ENCODE results near the gene ATP13A3. TPM values are rescaled to one million over a fixed set of nuclear protein-coding genes. Genes with fewer than 3 reads are reported as not detected.
"Not testable (repeated sequence)": the region's sequence is repeated elsewhere in the genome, so short reads cannot be mapped to it uniquely, and the experiment has no call there.

ATP13A3 gene
- total RNA-seq (100 to 1,000 TPM; 139 to 149 TPM), polyA plus RNA-seq (ENCODE audit: insufficient read length in 2 of 2) (10 to 100 TPM; 38.2 to 55.1 TPM)
- long read RNA-seq, donor 1, partial matches to known transcripts = 11 of 14 reads
- long read RNA-seq, donor 1, other reads (novel, unspliced or antisense) = 0 of 14 reads
- long read RNA-seq, donor 2, partial matches to known transcripts = 0 of 1 reads
- long read RNA-seq, donor 2, other reads (novel, unspliced or antisense) = 0 of 1 reads
- long read RNA-seq, donor 3, partial matches to known transcripts = 0 of 2 reads
- long read RNA-seq, donor 3, other reads (novel, unspliced or antisense) = 0 of 2 reads
- long read RNA-seq, donor 4, partial matches to known transcripts = 0 of 2 reads
- long read RNA-seq, donor 4, other reads (novel, unspliced or antisense) = 0 of 2 reads

- 0% methylated on average over 54 of the region's 99 CpGs for WGBS (ENCODE audit: insufficient coverage)
- H3K9me3 ChIP-seq (ENCODE audit: control insufficient read depth, insufficient read depth, low read length) = no peaks in the 10 kb centered on the region
- peak within 1 kb of the TSS; percentile 66 for H3K4me3 ChIP-seq (ENCODE audit: low read depth, low read length)
- H3K27ac ChIP-seq (ENCODE audit: low read depth, low read length) = peak within 1 kb of the TSS; percentile 57
- no peaks in the 10 kb centered on the region for H3K36me3 ChIP-seq (ENCODE audit: control insufficient read depth, insufficient read depth, low read length)
- H3K4me1 ChIP-seq (ENCODE audit: control insufficient read depth, insufficient read depth, low read length) = peaks cover 17% of the 10 kb centered on the region
- H3K27me3 ChIP-seq (ENCODE audit: control insufficient read depth, insufficient read depth, low read length) = no peaks in the 10 kb centered on the region
- DNase-seq (ENCODE audit: low read depth in 4 of 6, low spot score in 6 of 6) = peak; percentile 70 to 98 (median 88)
Measured at GRCh38 chr3:194486540-194487288, at the start of gene ATP13A3. ATP13A3 (minus strand) TSS chr3:194487002; CDS start chr3:194462190, 24,812 bp downstream.

- H3K27me3 ChIP-seq (ENCODE audit: control insufficient read depth, insufficient read depth, low read length); H3K9me3 ChIP-seq (ENCODE audit: control insufficient read depth, insufficient read depth, low read length); H3K4me3 ChIP-seq (ENCODE audit: low read depth, low read length); H3K27ac ChIP-seq (ENCODE audit: low read depth, low read length); H3K4me1 ChIP-seq (ENCODE audit: control insufficient read depth, insufficient read depth, low read length); H3K36me3 ChIP-seq (ENCODE audit: control insufficient read depth, insufficient read depth, low read length); DNase-seq (ENCODE audit: low read depth in 4 of 6, low spot score in 6 of 6): not testable (repeated sequence)
- WGBS (ENCODE audit: insufficient coverage) = 98% methylated on average over 5 of the region's 10 CpGs
Measured at GRCh38 chr3:194535199-194535598, 48.4 kb upstream of the ATP13A3 start.

- WGBS (ENCODE audit: insufficient coverage) = no CpG with 5 or more reads among the region's 3 CpGs
- Histone ChIP-seq H3K9me3 (ENCODE audit: control insufficient read depth, insufficient read depth, low read length) (no peaks in the 10 kb centered on the region), H3K27ac (ENCODE audit: low read depth, low read length) (no peak overlapping the region), H3K36me3 (ENCODE audit: control insufficient read depth, insufficient read depth, low read length) (no peaks in the 10 kb centered on the region), H3K27me3 (ENCODE audit: control insufficient read depth, insufficient read depth, low read length) (no peaks in the 10 kb centered on the region), H3K4me3 (ENCODE audit: low read depth, low read length) (no peak overlapping the region), H3K4me1 (ENCODE audit: control insufficient read depth, insufficient read depth, low read length) (peaks cover 7% of the 10 kb centered on the region)
- DNase-seq (ENCODE audit: low read depth in 4 of 6, low spot score in 6 of 6) = no peak
Measured at GRCh38 chr3:194534243-194534642, 47.4 kb upstream of the ATP13A3 start.

- no peaks in the 10 kb centered on the region for H3K9me3 ChIP-seq (ENCODE audit: control insufficient read depth, insufficient read depth, low read length)
- no peaks in the 10 kb centered on the region for H3K27me3 ChIP-seq (ENCODE audit: control insufficient read depth, insufficient read depth, low read length)
- H3K36me3 ChIP-seq (ENCODE audit: control insufficient read depth, insufficient read depth, low read length) = no peaks in the 10 kb centered on the region
- H3K27ac ChIP-seq (ENCODE audit: low read depth, low read length) = no peak overlapping the region
- peaks cover 4% of the 10 kb centered on the region for H3K4me1 ChIP-seq (ENCODE audit: control insufficient read depth, insufficient read depth, low read length)
- WGBS (ENCODE audit: insufficient coverage) = 80% methylated on average over 1 of the region's 4 CpGs
- no peak overlapping the region for H3K4me3 ChIP-seq (ENCODE audit: low read depth, low read length)
- DNase-seq (ENCODE audit: low read depth in 4 of 6, low spot score in 6 of 6) = no peak
Measured at GRCh38 chr3:194532591-194532990, 45.8 kb upstream of the ATP13A3 start.

- Histone ChIP-seq H3K9me3 (ENCODE audit: control insufficient read depth, insufficient read depth, low read length) (no peaks in the 10 kb centered on the region), H3K4me1 (ENCODE audit: control insufficient read depth, insufficient read depth, low read length) (no peaks in the 10 kb centered on the region), H3K27me3 (ENCODE audit: control insufficient read depth, insufficient read depth, low read length) (no peaks in the 10 kb centered on the region), H3K4me3 (ENCODE audit: low read depth, low read length) (no peak overlapping the region), H3K36me3 (ENCODE audit: control insufficient read depth, insufficient read depth, low read length) (no peaks in the 10 kb centered on the region), H3K27ac (ENCODE audit: low read depth, low read length) (no peak overlapping the region)
- 73% methylated on average over 2 of the region's 2 CpGs for WGBS (ENCODE audit: insufficient coverage)
- no peak for DNase-seq (ENCODE audit: low read depth in 4 of 6, low spot score in 6 of 6)
Measured at GRCh38 chr3:194527726-194528125, 40.9 kb upstream of the ATP13A3 start.

GRCh38 chr3:194526164-194526563 lies 39.4 kb upstream of the ATP13A3 start:
- no peaks in the 10 kb centered on the region for H3K27me3 ChIP-seq (ENCODE audit: control insufficient read depth, insufficient read depth, low read length)
- H3K36me3 ChIP-seq (ENCODE audit: control insufficient read depth, insufficient read depth, low read length) = no peaks in the 10 kb centered on the region
- no peaks in the 10 kb centered on the region for H3K4me1 ChIP-seq (ENCODE audit: control insufficient read depth, insufficient read depth, low read length)
- no peak overlapping the region for H3K4me3 ChIP-seq (ENCODE audit: low read depth, low read length)
- no peaks in the 10 kb centered on the region for H3K9me3 ChIP-seq (ENCODE audit: control insufficient read depth, insufficient read depth, low read length)
- WGBS (ENCODE audit: insufficient coverage) = 100% methylated on average over 1 of the region's 4 CpGs
- no peak overlapping the region for H3K27ac ChIP-seq (ENCODE audit: low read depth, low read length)
- DNase-seq (ENCODE audit: low read depth in 4 of 6, low spot score in 6 of 6) = no peak

GRCh38 chr3:194522579-194523046 lies 35.8 kb upstream of the ATP13A3 start:
- Histone ChIP-seq H3K27ac (ENCODE audit: low read depth, low read length) (no peak overlapping the region), H3K9me3 (ENCODE audit: control insufficient read depth, insufficient read depth, low read length) (no peaks in the 10 kb centered on the region), H3K4me1 (ENCODE audit: control insufficient read depth, insufficient read depth, low read length) (no peaks in the 10 kb centered on the region), H3K27me3 (ENCODE audit: control insufficient read depth, insufficient read depth, low read length) (no peaks in the 10 kb centered on the region), H3K36me3 (ENCODE audit: control insufficient read depth, insufficient read depth, low read length) (no peaks in the 10 kb centered on the region), H3K4me3 (ENCODE audit: low read depth, low read length) (no peak overlapping the region)
- DNase-seq (ENCODE audit: low read depth in 4 of 6, low spot score in 6 of 6) = no peak
- 85% methylated on average over 2 of the region's 4 CpGs for WGBS (ENCODE audit: insufficient coverage)

GRCh38 chr3:194521510-194522260 lies 34.9 kb upstream of the ATP13A3 start:
- H3K36me3 ChIP-seq (ENCODE audit: control insufficient read depth, insufficient read depth, low read length) = no peaks in the 10 kb centered on the region
- no peak for DNase-seq (ENCODE audit: low read depth in 4 of 6, low spot score in 6 of 6)
- H3K4me3 ChIP-seq (ENCODE audit: low read depth, low read length) = no peak overlapping the region
- no peak overlapping the region for H3K27ac ChIP-seq (ENCODE audit: low read depth, low read length)
- H3K4me1 ChIP-seq (ENCODE audit: control insufficient read depth, insufficient read depth, low read length) = no peaks in the 10 kb centered on the region
- H3K27me3 ChIP-seq (ENCODE audit: control insufficient read depth, insufficient read depth, low read length) = no peaks in the 10 kb centered on the region
- no peaks in the 10 kb centered on the region for H3K9me3 ChIP-seq (ENCODE audit: control insufficient read depth, insufficient read depth, low read length)
- WGBS (ENCODE audit: insufficient coverage) = 100% methylated on average over 1 of the region's 2 CpGs

- H3K27me3 ChIP-seq (ENCODE audit: control insufficient read depth, insufficient read depth, low read length); H3K36me3 ChIP-seq (ENCODE audit: control insufficient read depth, insufficient read depth, low read length); DNase-seq (ENCODE audit: low read depth in 4 of 6, low spot score in 6 of 6); H3K9me3 ChIP-seq (ENCODE audit: control insufficient read depth, insufficient read depth, low read length); H3K4me3 ChIP-seq (ENCODE audit: low read depth, low read length); H3K4me1 ChIP-seq (ENCODE audit: control insufficient read depth, insufficient read depth, low read length); H3K27ac ChIP-seq (ENCODE audit: low read depth, low read length): not testable (repeated sequence)
- 63% methylated on average over 4 of the region's 8 CpGs for WGBS (ENCODE audit: insufficient coverage)
Measured at GRCh38 chr3:194520682-194521162, 33.9 kb upstream of the ATP13A3 start.
